Mucosa of descending colon (tissue), 3 donors: ENCODE measurements around the gene PIEZO2. TPM values are rescaled to one million over a fixed set of nuclear protein-coding genes. Genes with fewer than 3 reads are reported as not detected.

Experiments used
- ATAC-seq: fragments of 200-7000 bp; cut with Tn5 transposase; one replicate; pipeline ENCODE4 v1.9.1; 2020; ENCODE audit warnings: mild to moderate bottlenecking, moderate library complexity
- DNase-seq, 3 donors: peaks; one replicate each; pipeline ENCODE4 v3.0.0-alpha.2; 2020
- H3K36me3 ChIP-seq: fragments of 200-600 bp; one replicate; pipeline ENCODE4 v1.8.0; 2021; ENCODE audit warnings: low read depth, mild to moderate bottlenecking
- H3K4me1 ChIP-seq: fragments of 200-600 bp; one replicate; pipeline ENCODE4 v1.8.0; 2021; ENCODE audit warnings: low read depth, mild to moderate bottlenecking
- H3K4me3 ChIP-seq: fragments of 200-600 bp; one replicate; pipeline ENCODE4 v1.8.0; 2021; ENCODE audit warnings: mild to moderate bottlenecking
- H3K9me3 ChIP-seq: fragments of 200-600 bp; one replicate; pipeline ENCODE4 v1.8.0; 2021; ENCODE audit warnings: mild to moderate bottlenecking
- CTCF ChIP-seq: fragments of 200-600 bp; IDR thresholded peaks from one replicate; pipeline ENCODE4 v1.8.0; 2022; ENCODE audit warnings: antibody characterized with exemption, mild to moderate bottlenecking
- intact Hi-C, 2 donors: fragments of 100-400 bp; cut with DNase I in 1 of 2; cut with micrococcal nuclease in 1 of 2; formaldehyde crosslinking; loops; one replicate each; pipeline versions ENCODE4 v1.11.0 to v1.11.1; 2022; cut with DNase I, micrococcal nuclease
- total RNA-seq, 3 donors: library from RNA; stranded (reverse); fragmentation: NEBNext Ultra II Directional in 2 of 3; extraction: Animal tissue kit (Norgen Biotek cat#: 25700) in 2 of 3; gene quantifications; one replicate each; pipeline versions ENCODE4 v1.2.1 to v1.2.4, GENCODE V29; 2021 to 2023
- donor health status: DM: no; HTN: no; CAD: no; lungs with moderate emphysema.
- donor health status: DM: no; HTN: no; CAD: no.
- donor health status: DM: no; HTN: yes; CAD: no.

Gene PIEZO2
- total RNA-seq, 3 donors from 2014 or later: 1.0 to 18.9 (median 1.4) TPM

GRCh38 chr18:11147962-11148679, 1.2 kb downstream of the PIEZO2 start:
- intact Hi-C loops: no loop called here
- DNase-seq (no peak), ATAC-seq (no peak)
- no peak overlapping the region for H3K4me3 ChIP-seq
- H3K4me1 ChIP-seq: no peaks in the 10 kb centered on the region
- no peaks in the 10 kb centered on the region for H3K9me3 ChIP-seq
- no peak for TF ChIP-seq CTCF
- H3K36me3 ChIP-seq: no peaks in the 10 kb centered on the region

GRCh38 chr18:11147371-11147951, 1.9 kb downstream of the PIEZO2 start:
- intact Hi-C loops: no loop called here
- ATAC-seq (no peak), DNase-seq (no peak)
- no peak overlapping the region for H3K4me3 ChIP-seq
- no peaks in the 10 kb centered on the region for H3K9me3 ChIP-seq
- no peak for TF ChIP-seq CTCF
- no peaks in the 10 kb centered on the region for H3K36me3 ChIP-seq
- no peaks in the 10 kb centered on the region for H3K4me1 ChIP-seq

- Histone ChIP-seq H3K9me3 (no peaks in the 10 kb centered on the region), H3K36me3 (no peaks in the 10 kb centered on the region), H3K4me1 (no peaks in the 10 kb centered on the region), H3K4me3 (no peak overlapping the region)
- intact Hi-C loops: no loop called here
- no peak for DNase-seq
- no peak for TF ChIP-seq CTCF
- no peak for ATAC-seq
These were observed 2.4 kb downstream of the PIEZO2 start for GRCh38 chr18:11146947-11147345.

GRCh38 chr18:11146238-11146946, 3.0 kb downstream of the PIEZO2 start:
- no peaks in the 10 kb centered on the region for H3K36me3 ChIP-seq
- no peak for DNase-seq
- no peaks in the 10 kb centered on the region for H3K9me3 ChIP-seq
- no peak for TF ChIP-seq CTCF
- H3K4me1 ChIP-seq: no peaks in the 10 kb centered on the region
- intact Hi-C loops: no loop called here
- ATAC-seq: no peak
- no peak overlapping the region for H3K4me3 ChIP-seq

- Histone ChIP-seq H3K9me3 (no peaks in the 10 kb centered on the region), H3K4me3 (no peak overlapping the region)
These were observed 3.8 kb downstream of the PIEZO2 start for GRCh38 chr18:11145413-11146191.

More at GRCh38 chr18:11145413-11146191, 3.8 kb downstream of the PIEZO2 start:
- ATAC-seq (no peak), DNase-seq (no peak)
- H3K36me3 ChIP-seq: no peaks in the 10 kb centered on the region
- intact Hi-C loops: no loop called here
- no peak for TF ChIP-seq CTCF
- H3K4me1 ChIP-seq: no peaks in the 10 kb centered on the region
